B cell (primary cell): ENCODE results near the gene ELP1. TPM values are rescaled to one million over a fixed set of nuclear protein-coding genes. Genes with fewer than 3 reads are reported as not detected.

Experiments
- ATAC-seq: fragments of 200-7000 bp; cut with Tn5 transposase; one replicate; pipeline ENCODE4 v1.10.0; 2021; ENCODE audit warnings: low read depth, mild to moderate bottlenecking, moderate number of reproducible peaks, moderate library complexity
- CTCF ChIA-PET: fragments of 350-600 bp; sonication (Branson Sonifier 250); formaldehyde crosslinking; loops from one replicate; lab custom pipeline; 2021; ENCODE audit warnings: antibody characterized with exemption, inconsistent platforms; lab: Charles Lee
- POLR2A ChIA-PET: fragments of 350-600 bp; sonication (Branson Sonifier 250); formaldehyde crosslinking; loops from one replicate; lab custom pipeline; 2021; ENCODE audit warnings: antibody characterized with exemption; lab: Charles Lee
- DNase-seq: peaks from one replicate; pipeline ENCODE4 v3.0.0; 2013
- H2AFZ ChIP-seq: 2 replicates; pipeline ENCODE4 v1.6.1; 2012; ENCODE audit warnings: mild to moderate bottlenecking, low read depth, low read length; ENCODE audit not compliant: insufficient read depth, poor library complexity, severe bottlenecking
- H3K27ac ChIP-seq, 2 donors: 1 replicate in 1 of 2; 2 replicates in 1 of 2; pipeline ENCODE4 v1.5.1; 2012 to 2013; ENCODE audit warnings: low read length in 2 of 2, mild to moderate bottlenecking in 2 of 2, moderate library complexity in 1 of 2
- H3K27me3 ChIP-seq, 4 experiments: fragments of 200-600 bp in 1 of 4; sonication (generic) in 1 of 4; replicated peaks in 1 of 4; 1 replicate in 2 of 4; 2 replicates in 2 of 4; pipeline versions ENCODE4 v1.6.1 to v1.7.0; 2013 to 2016; ENCODE audit warnings: low read length in 3 of 4, mild to moderate bottlenecking in 2 of 4, mixed read lengths in 1 of 4, moderate library complexity in 1 of 4; ENCODE audit not compliant: insufficient read depth in 4 of 4, control insufficient read depth in 3 of 4; ENCODE audit errors: control extremely low read depth in 1 of 4
- H3K36me3 ChIP-seq, 2 experiments: replicated peaks in 1 of 2; 1 replicate in 1 of 2; 2 replicates in 1 of 2; pipeline versions ENCODE4 v1.6.1 to v1.7.1; 2013; ENCODE audit warnings: low read length in 1 of 2; ENCODE audit not compliant: insufficient read depth in 2 of 2, control insufficient read depth in 1 of 2; ENCODE audit errors: control extremely low read depth in 1 of 2, extremely low read depth in 1 of 2
- H3K4me1 ChIP-seq, 2 donors: fragments of 200-600 bp in 1 of 2; sonication (generic) in 1 of 2; 1 replicate in 1 of 2; 2 replicates in 1 of 2; pipeline versions ENCODE4 v1.5.1 to v1.6.1; 2013 to 2017; ENCODE audit warnings: low read length in 2 of 2; ENCODE audit not compliant: control insufficient read depth in 2 of 2, insufficient read depth in 2 of 2
- H3K4me2 ChIP-seq: replicated peaks from 2 replicates; pipeline ENCODE3; 2012; ENCODE audit warnings: mild to moderate bottlenecking, low read depth, low read length; ENCODE audit not compliant: poor library complexity, severe bottlenecking
- H3K4me3 ChIP-seq, 5 experiments: fragments of 200-600 bp in 1 of 5; sonication (generic) in 1 of 5; 1 replicate in 3 of 5; 2 replicates in 2 of 5; pipeline versions ENCODE4 v1.5.1 to v1.7.0; 2011 to 2016; ENCODE audit warnings: low read length in 4 of 5, mild to moderate bottlenecking in 4 of 5, low read depth in 2 of 5, control low read depth in 1 of 5, moderate library complexity in 1 of 5; ENCODE audit not compliant: insufficient read depth in 1 of 5; ENCODE audit errors: control extremely low read depth in 1 of 5, extremely low read depth in 1 of 5
- H3K79me2 ChIP-seq: fragments of 200-600 bp; sonication (generic); one replicate; pipeline ENCODE4 v1.6.0; 2016; ENCODE audit warnings: low read length; ENCODE audit not compliant: control insufficient read depth, insufficient read depth
- H3K9ac ChIP-seq: fragments of 200-600 bp; sonication (generic); 2 replicates; pipeline ENCODE4 v1.6.1; 2017; ENCODE audit warnings: mild to moderate bottlenecking, low read length, moderate library complexity
- H3K9me3 ChIP-seq, 3 donors: one replicate each; pipeline versions ENCODE4 v1.6.1 to v1.7.1; 2013; ENCODE audit warnings: low read length in 2 of 3; ENCODE audit not compliant: control insufficient read depth in 2 of 3, insufficient read depth in 1 of 3; ENCODE audit errors: control extremely low read depth in 1 of 3
- H4K20me1 ChIP-seq: 2 replicates; pipeline ENCODE4 v1.6.0; 2012; ENCODE audit warnings: mild to moderate bottlenecking, low read length; ENCODE audit not compliant: insufficient read depth, control insufficient read depth, poor library complexity, severe bottlenecking
- H3K27ac Mint-ChIP-seq: one replicate; pipeline ENCODE4 v1.8.0; 2021; ENCODE audit warnings: mixed read lengths
- H3K27me3 Mint-ChIP-seq: one replicate; pipeline ENCODE4 v1.8.0; 2021; ENCODE audit warnings: mixed read lengths
- H3K4me1 Mint-ChIP-seq: one replicate; pipeline ENCODE4 v1.8.0; 2021; ENCODE audit warnings: mixed read lengths
- H3K4me3 Mint-ChIP-seq: one replicate; pipeline ENCODE4 v1.8.0; 2021; ENCODE audit warnings: mixed read lengths
- H3K9me3 Mint-ChIP-seq: one replicate; pipeline ENCODE4 v1.8.0; 2022; ENCODE audit warnings: mixed read lengths; ENCODE audit not compliant: insufficient read depth
- CTCF ChIP-seq: fragments of 200-600 bp; IDR thresholded peaks from one replicate; pipeline ENCODE4 v1.8.0; 2022; ENCODE audit warnings: antibody characterized with exemption, mild to moderate bottlenecking
- EZH2 ChIP-seq: IDR thresholded peaks from 2 replicates; pipeline ENCODE4 v1.6.1; 2012; ENCODE audit warnings: borderline replicate concordance, low read depth, mild to moderate bottlenecking, moderate library complexity, low read length; ENCODE audit not compliant: insufficient read depth, poor library complexity, severe bottlenecking
- whole genome bisulfite sequencing: methylation state at CpG from one replicate; pipeline ENCODE4 v1.1.5; 2013; ENCODE audit warnings: missing lambda C conversion rate; ENCODE audit not compliant: insufficient coverage; 5-methylcytosine and 5-hydroxymethylcytosine counted together
- intact Hi-C: fragments of 100-400 bp; cut with micrococcal nuclease; formaldehyde crosslinking; loops from one replicate; pipeline ENCODE4 v1.10.0; 2022
- polyA plus RNA-seq: library from polyadenylated mRNA; depleted of rRNA; stranded (reverse); fragments of >200 nt; gene quantifications from 2 replicates; pipeline ENCODE4 v1.2.3, GENCODE V29; 2012
- total RNA-seq, 2 donors: library from RNA; stranded (reverse); fragments of 120-200 nt in 1 of 2; gene quantifications; 1 replicate in 1 of 2; 2 replicates in 1 of 2; pipeline versions ENCODE4 v1.2.3 to v1.2.4, GENCODE V29; 2013 to 2022

The ELP1 gene
- total and polyA plus RNA-seq, 2 donors (not counting 1 experiment from before 2014, with no cell fraction given) = 20.8 to 29.4 TPM

- no peak overlapping the region for H3K4me2 ChIP-seq
- Mint-ChIP-seq H3K27me3 (no peaks in the 10 kb centered on the region), H3K9me3 (no peaks in the 10 kb centered on the region), H3K4me3 (no peak overlapping the region), H3K4me1 (no peaks in the 10 kb centered on the region), H3K27ac (no peak overlapping the region)
- intact Hi-C loops = no loop called here
- H3K79me2 ChIP-seq = no peaks in the 10 kb centered on the region
- no peak overlapping the region for H3K27ac ChIP-seq
- no peak for TF ChIP-seq EZH2
- no peak for TF ChIP-seq CTCF
- H3K4me3 ChIP-seq = no peak overlapping the region
- no peaks in the 10 kb centered on the region for H3K4me1 ChIP-seq
- no peaks in the 10 kb centered on the region for H4K20me1 ChIP-seq
- peaks cover 8 to 79% of the 10 kb centered on the region in 2 experiments for H3K36me3 ChIP-seq
- ChIA-PET POLR2A (no interaction called here), CTCF (no interaction called here)
- no peak overlapping the region for H3K9ac ChIP-seq
- WGBS = no CpG with 5 or more reads among the region's 2 CpGs
- no peak overlapping the region for H2AFZ ChIP-seq
- ATAC-seq (no peak), DNase-seq (no peak)
- H3K27me3 ChIP-seq = no peaks in the 10 kb centered on the region
- no peaks in the 10 kb centered on the region for H3K9me3 ChIP-seq
These were observed 36.4 kb downstream of the ELP1 start for GRCh38 chr9:108897324-108898096.

GRCh38 chr9:108894225-108894997, 39.5 kb downstream of the ELP1 start:
- no peaks in the 10 kb centered on the region for H3K27me3 Mint-ChIP-seq
- CTCF ChIA-PET = no interaction called here
- H3K79me2 ChIP-seq = no peaks in the 10 kb centered on the region
- DNase-seq (no peak), ATAC-seq (no peak)
- H3K4me3 ChIP-seq = no peak overlapping the region
- H3K9me3 Mint-ChIP-seq = no peaks in the 10 kb centered on the region
- H3K4me3 Mint-ChIP-seq = no peak overlapping the region
- WGBS = 100% methylated on average over 1 of the region's 4 CpGs
- H3K27ac ChIP-seq = no peak overlapping the region
- H4K20me1 ChIP-seq = no peaks in the 10 kb centered on the region
- no peaks in the 10 kb centered on the region for H3K4me1 Mint-ChIP-seq
- no peak overlapping the region for H3K4me2 ChIP-seq
- no peak overlapping the region for H3K27ac Mint-ChIP-seq
- H3K36me3 ChIP-seq = peaks cover 13 to 89% of the 10 kb centered on the region in 2 experiments
- intact Hi-C loops = no loop called here
- H3K27me3 ChIP-seq = no peaks in the 10 kb centered on the region
- no peaks in the 10 kb centered on the region for H3K9me3 ChIP-seq
- H3K9ac ChIP-seq = no peak overlapping the region
- no peaks in the 10 kb centered on the region for H3K4me1 ChIP-seq
- no peak overlapping the region for H2AFZ ChIP-seq
- TF ChIP-seq EZH2 (no peak), CTCF (no peak)
- POLR2A ChIA-PET = no interaction called here
